Activated naive CD8-positive, alpha-beta T cell (primary cell): Measurements from ENCODE around the gene ITFG1.

ENCODE experiments used
- H3K27ac Mint-ChIP-seq: one replicate; pipeline ENCODE4 v1.8.0; 2021; ENCODE audit warnings: mixed read lengths
- H3K27me3 Mint-ChIP-seq: one replicate; pipeline ENCODE4 v1.8.0; 2021; ENCODE audit warnings: mixed read lengths
- H3K36me3 Mint-ChIP-seq: one replicate; pipeline ENCODE4 v1.8.0; 2021; ENCODE audit warnings: mixed read lengths
- H3K4me1 Mint-ChIP-seq: one replicate; pipeline ENCODE4 v1.8.0; 2021; ENCODE audit warnings: low read depth, mixed read lengths
- H3K4me3 Mint-ChIP-seq: one replicate; pipeline ENCODE4 v1.8.0; 2021; ENCODE audit warnings: mild to moderate bottlenecking, mixed read lengths
- H3K9me3 Mint-ChIP-seq: one replicate; pipeline ENCODE4 v1.8.0; 2021; ENCODE audit warnings: low read depth, mixed read lengths

The ITFG1 gene

GRCh38 chr16:47308601-47309000 lies 152.3 kb downstream of the ITFG1 start:
- Mint-ChIP-seq H3K4me3 (no peak overlapping the region), H3K9me3 (no peaks in the 10 kb centered on the region), H3K4me1 (no peaks in the 10 kb centered on the region), H3K27ac (no peak overlapping the region), H3K27me3 (no peaks in the 10 kb centered on the region), H3K36me3 (peaks cover 44% of the 10 kb centered on the region)

- H3K27me3 Mint-ChIP-seq = no peaks in the 10 kb centered on the region
- H3K4me3 Mint-ChIP-seq = no peak overlapping the region
- H3K4me1 Mint-ChIP-seq = no peaks in the 10 kb centered on the region
- H3K9me3 Mint-ChIP-seq = no peaks in the 10 kb centered on the region
- peaks cover 49% of the 10 kb centered on the region for H3K36me3 Mint-ChIP-seq
- no peak overlapping the region for H3K27ac Mint-ChIP-seq
Observed at GRCh38 chr16:47304563-47304962, 156.3 kb downstream of the ITFG1 start.

- Mint-ChIP-seq H3K36me3 (peaks cover 40% of the 10 kb centered on the region), H3K4me3 (no peak overlapping the region), H3K27me3 (no peaks in the 10 kb centered on the region), H3K9me3 (peaks cover 14% of the 10 kb centered on the region), H3K27ac (no peak overlapping the region), H3K4me1 (no peaks in the 10 kb centered on the region)
Observed at GRCh38 chr16:47299587-47299986, 161.3 kb downstream of the ITFG1 start.

DNA sequence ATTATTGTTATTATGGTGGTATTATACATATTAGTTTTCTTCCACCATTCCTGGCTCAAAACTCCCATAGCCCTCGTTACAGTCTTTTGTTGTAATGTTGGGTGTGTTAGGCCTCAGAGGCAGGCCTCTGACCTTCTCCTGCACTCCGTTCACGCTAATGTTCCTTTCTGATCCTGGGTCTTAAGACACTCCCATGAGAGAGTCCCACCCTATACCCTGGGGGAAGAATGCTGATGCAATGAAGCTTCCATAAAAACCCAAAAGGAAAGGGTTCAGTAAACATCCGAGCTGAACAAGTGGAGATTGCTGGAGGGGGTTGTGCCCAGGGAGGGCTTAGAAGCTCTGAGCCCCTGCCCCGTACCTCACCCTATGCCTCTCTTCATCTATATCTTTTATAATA lies 175.9 kb downstream of the ITFG1 start:
- peaks cover 25% of the 10 kb centered on the region for H3K9me3 Mint-ChIP-seq
- no peaks in the 10 kb centered on the region for H3K27me3 Mint-ChIP-seq
- H3K4me1 Mint-ChIP-seq = no peaks in the 10 kb centered on the region
- no peak overlapping the region for H3K27ac Mint-ChIP-seq
- no peak overlapping the region for H3K4me3 Mint-ChIP-seq
- H3K36me3 Mint-ChIP-seq = peaks cover 33% of the 10 kb centered on the region

- Mint-ChIP-seq H3K4me1 (no peaks in the 10 kb centered on the region), H3K9me3 (peaks cover 7% of the 10 kb centered on the region), H3K36me3 (peaks cover 7% of the 10 kb centered on the region), H3K4me3 (no peak overlapping the region), H3K27ac (no peak overlapping the region), H3K27me3 (no peaks in the 10 kb centered on the region)
Observed at GRCh38 chr16:47278306-47278970, 182.4 kb downstream of the ITFG1 start.

DNA sequence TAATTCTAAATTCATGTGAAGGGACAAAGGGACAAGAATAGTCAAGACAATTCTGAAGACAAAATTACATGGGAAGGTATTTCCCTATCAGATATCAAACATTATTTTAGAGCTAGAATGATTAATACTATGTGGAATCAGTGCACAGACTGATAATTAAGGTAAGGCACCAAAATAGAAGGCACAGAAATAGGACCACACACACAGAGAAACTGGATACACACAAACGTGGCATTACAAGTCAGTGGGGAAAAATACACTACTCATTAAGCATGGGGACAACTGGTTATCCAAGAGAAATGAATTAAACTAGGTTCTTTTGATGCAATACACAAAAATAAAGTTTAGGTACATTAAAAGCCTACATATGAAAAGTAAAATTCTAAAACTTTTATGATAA lies 184.3 kb downstream of the ITFG1 start:
- Mint-ChIP-seq H3K9me3 (peaks cover 8% of the 10 kb centered on the region), H3K27me3 (no peaks in the 10 kb centered on the region), H3K4me1 (no peaks in the 10 kb centered on the region), H3K27ac (no peak overlapping the region), H3K4me3 (no peak overlapping the region), H3K36me3 (peaks cover 16% of the 10 kb centered on the region)

DNA sequence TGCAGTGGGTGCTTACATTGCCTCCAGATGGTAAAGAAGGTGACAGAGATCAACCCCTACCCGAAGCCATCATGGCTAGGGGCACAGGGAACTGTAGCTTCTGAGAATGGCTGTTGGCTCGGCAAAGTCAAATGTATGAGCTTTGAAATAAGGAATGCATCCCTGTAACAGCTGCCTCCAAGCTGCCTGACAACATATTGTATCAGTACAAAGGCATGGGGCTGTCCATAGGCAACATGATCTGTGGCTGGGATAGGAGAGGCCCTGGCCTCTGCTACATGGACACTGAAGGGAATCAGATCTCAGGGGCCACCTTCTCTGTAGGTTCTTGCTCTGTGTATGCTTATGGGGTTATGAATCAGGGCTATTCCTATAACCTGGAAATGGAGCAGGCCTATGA lies 197.9 kb downstream of the ITFG1 start:
- Mint-ChIP-seq H3K4me1 (no peaks in the 10 kb centered on the region), H3K9me3 (no peaks in the 10 kb centered on the region), H3K27me3 (no peaks in the 10 kb centered on the region), H3K4me3 (no peak overlapping the region), H3K36me3 (peaks cover 20% of the 10 kb centered on the region), H3K27ac (no peak overlapping the region)

GRCh38 chr16:47260503-47260902 lies 200.4 kb downstream of the ITFG1 start:
- H3K9me3 Mint-ChIP-seq = no peaks in the 10 kb centered on the region
- no peaks in the 10 kb centered on the region for H3K4me1 Mint-ChIP-seq
- no peaks in the 10 kb centered on the region for H3K27me3 Mint-ChIP-seq
- H3K36me3 Mint-ChIP-seq = peaks cover 30% of the 10 kb centered on the region
- no peak overlapping the region for H3K4me3 Mint-ChIP-seq
- no peak overlapping the region for H3K27ac Mint-ChIP-seq

GRCh38 chr16:47258874-47259461 lies 201.9 kb downstream of the ITFG1 start:
- Mint-ChIP-seq H3K4me1 (no peaks in the 10 kb centered on the region), H3K4me3 (no peak overlapping the region), H3K36me3 (peaks cover 31% of the 10 kb centered on the region), H3K27me3 (no peaks in the 10 kb centered on the region), H3K27ac (no peak overlapping the region), H3K9me3 (no peaks in the 10 kb centered on the region)

DNA sequence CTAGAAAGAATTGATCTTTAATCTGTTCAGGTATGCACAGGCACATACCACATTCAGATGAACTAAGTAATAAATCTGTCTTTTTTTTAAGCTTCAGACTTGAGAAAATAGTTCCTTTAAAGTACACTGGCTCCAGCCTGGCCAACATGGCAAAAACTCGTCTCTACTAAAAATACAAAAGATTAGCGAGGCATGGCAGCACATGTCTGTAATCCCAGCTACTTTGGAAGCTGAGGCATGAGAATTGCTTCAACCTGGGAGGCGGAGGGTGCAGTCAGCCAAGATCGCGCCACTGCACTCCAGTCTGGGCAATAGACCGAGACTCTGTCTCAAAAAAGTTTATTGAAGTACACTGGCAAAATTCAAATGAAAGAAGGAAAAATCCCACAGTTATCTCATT lies 206.1 kb downstream of the ITFG1 start:
- Mint-ChIP-seq H3K36me3 (peaks cover 27% of the 10 kb centered on the region), H3K4me3 (no peak overlapping the region)

GRCh38 chr16:47250983-47251382 lies 209.9 kb downstream of the ITFG1 start:
- no peaks in the 10 kb centered on the region for H3K4me1 Mint-ChIP-seq
- no peak overlapping the region for H3K4me3 Mint-ChIP-seq
- H3K36me3 Mint-ChIP-seq = peaks cover 12% of the 10 kb centered on the region
- no peak overlapping the region for H3K27ac Mint-ChIP-seq
- H3K27me3 Mint-ChIP-seq = no peaks in the 10 kb centered on the region
- no peaks in the 10 kb centered on the region for H3K9me3 Mint-ChIP-seq

More for the DNA sequence above, 206.1 kb downstream of the ITFG1 start:
- Mint-ChIP-seq H3K27me3 (no peaks in the 10 kb centered on the region), H3K27ac (no peak overlapping the region), H3K4me1 (no peaks in the 10 kb centered on the region), H3K9me3 (no peaks in the 10 kb centered on the region)

DNA sequence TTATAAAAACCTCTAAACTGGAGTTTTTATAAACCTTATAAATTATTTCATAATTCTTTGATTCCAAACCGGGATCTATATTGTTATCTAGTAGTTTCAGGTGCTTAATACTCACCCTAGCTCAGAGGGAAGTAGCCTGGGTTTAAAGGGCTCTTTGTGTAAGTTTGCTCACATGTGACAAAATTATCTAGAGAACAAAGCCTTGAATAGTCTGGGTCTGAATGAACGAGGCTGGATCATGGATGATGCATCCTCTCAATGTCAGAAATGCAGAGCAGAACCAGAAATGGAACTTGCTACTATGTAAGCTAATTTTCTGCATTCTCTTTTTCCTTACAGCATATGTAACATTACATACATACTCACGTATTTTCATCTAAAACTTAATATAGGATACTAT lies 213.2 kb downstream of the ITFG1 start:
- no peak overlapping the region for H3K4me3 Mint-ChIP-seq
- H3K36me3 Mint-ChIP-seq = peaks cover 9% of the 10 kb centered on the region
- no peaks in the 10 kb centered on the region for H3K4me1 Mint-ChIP-seq
- H3K27me3 Mint-ChIP-seq = no peaks in the 10 kb centered on the region
- H3K27ac Mint-ChIP-seq = no peak overlapping the region
- H3K9me3 Mint-ChIP-seq = no peaks in the 10 kb centered on the region

DNA sequence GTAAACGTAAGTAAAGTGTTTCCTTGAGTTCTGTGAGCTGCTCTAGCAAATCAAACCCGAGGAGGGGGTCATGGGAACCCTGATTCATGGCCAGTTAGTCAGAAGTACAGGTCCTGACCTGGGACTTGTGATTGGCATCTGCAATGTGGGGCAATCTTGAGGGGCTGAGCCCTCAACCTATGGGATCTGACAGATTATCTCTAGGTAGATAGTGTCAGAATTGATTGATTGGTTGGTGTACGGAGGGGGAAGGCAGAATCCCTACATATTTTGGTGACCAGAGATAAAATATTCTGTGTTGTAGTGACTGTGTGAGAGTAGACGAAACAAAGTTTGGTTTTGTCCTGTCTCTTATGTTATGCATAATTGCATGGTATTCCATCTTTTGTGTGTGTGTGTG lies 216.7 kb downstream of the ITFG1 start:
- Mint-ChIP-seq H3K9me3 (peaks cover 6% of the 10 kb centered on the region), H3K4me3 (no peak overlapping the region), H3K27ac (no peak overlapping the region), H3K4me1 (no peaks in the 10 kb centered on the region), H3K27me3 (no peaks in the 10 kb centered on the region), H3K36me3 (peaks cover 16% of the 10 kb centered on the region)

DNA sequence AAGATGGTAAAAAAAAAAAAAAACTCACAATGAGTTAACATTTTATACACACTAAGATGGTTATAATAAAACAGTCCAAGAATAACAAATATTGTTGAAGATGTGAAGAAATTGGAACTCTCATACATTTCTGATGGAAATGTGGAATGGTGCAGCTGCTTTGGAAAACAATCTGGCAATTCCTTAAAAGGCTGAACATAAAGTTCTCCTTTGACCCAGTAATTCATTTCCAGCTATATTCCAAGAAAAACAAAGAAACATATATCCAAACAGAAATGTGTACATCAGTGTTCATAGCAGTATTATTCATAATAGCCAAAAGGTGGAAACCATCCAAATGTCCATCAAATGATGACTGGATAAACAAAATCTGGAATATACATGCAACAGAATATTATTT lies 219.8 kb downstream of the ITFG1 start:
- Mint-ChIP-seq H3K9me3 (peaks cover 6% of the 10 kb centered on the region), H3K36me3 (peaks cover 26% of the 10 kb centered on the region), H3K4me1 (no peaks in the 10 kb centered on the region), H3K4me3 (no peak overlapping the region), H3K27me3 (no peaks in the 10 kb centered on the region), H3K27ac (no peak overlapping the region)

- Mint-ChIP-seq H3K27me3 (no peaks in the 10 kb centered on the region), H3K4me1 (no peaks in the 10 kb centered on the region), H3K9me3 (peaks cover 6% of the 10 kb centered on the region), H3K4me3 (no peak overlapping the region), H3K27ac (no peak overlapping the region), H3K36me3 (peaks cover 40% of the 10 kb centered on the region)
Observed at GRCh38 chr16:47236716-47237115, 224.1 kb downstream of the ITFG1 start.

- Mint-ChIP-seq H3K4me1 (no peaks in the 10 kb centered on the region), H3K36me3 (peaks cover 48% of the 10 kb centered on the region), H3K27ac (no peak overlapping the region), H3K9me3 (peaks cover 6% of the 10 kb centered on the region), H3K4me3 (no peak overlapping the region), H3K27me3 (no peaks in the 10 kb centered on the region)
Observed at GRCh38 chr16:47230296-47230695, 230.6 kb downstream of the ITFG1 start.
